ENCODE results near the gene MUC5B.
A peak's percentile ranks its signal among the peaks of the same experiment; 100 is the strongest.
"Not testable (repeated sequence)": the region's sequence is repeated elsewhere in the genome, so short reads cannot be mapped to it uniquely, and the experiment has no call there.

MUC5B gene

GRCh38 chr11:1252371-1253102 is 29.7 kb downstream of the MUC5B start:
- DNase-seq = no peak

DNA sequence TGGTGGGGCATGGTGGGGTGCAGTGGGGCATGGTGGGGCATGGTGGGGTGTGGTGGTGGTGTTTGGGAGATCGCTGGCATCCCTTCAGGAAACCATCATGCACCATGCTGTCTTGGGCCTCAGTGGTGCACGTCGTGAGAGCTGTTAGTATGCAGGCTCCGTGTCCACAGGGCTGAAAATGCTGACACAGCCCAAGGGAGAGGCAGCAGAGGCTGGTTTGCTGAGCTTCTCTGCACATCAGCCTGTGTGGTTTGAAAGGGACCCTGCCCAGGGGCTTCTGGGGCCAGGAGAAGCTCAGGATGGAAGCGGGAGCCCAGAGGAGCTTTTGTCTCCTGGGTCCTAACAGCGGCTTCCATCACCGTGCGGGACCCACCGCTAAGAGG is 30.2 kb downstream of the MUC5B start:
- no peak for DNase-seq

- DNase-seq = no peak
These were observed 31.3 kb downstream of the MUC5B start for GRCh38 chr11:1254086-1254648.

DNA sequence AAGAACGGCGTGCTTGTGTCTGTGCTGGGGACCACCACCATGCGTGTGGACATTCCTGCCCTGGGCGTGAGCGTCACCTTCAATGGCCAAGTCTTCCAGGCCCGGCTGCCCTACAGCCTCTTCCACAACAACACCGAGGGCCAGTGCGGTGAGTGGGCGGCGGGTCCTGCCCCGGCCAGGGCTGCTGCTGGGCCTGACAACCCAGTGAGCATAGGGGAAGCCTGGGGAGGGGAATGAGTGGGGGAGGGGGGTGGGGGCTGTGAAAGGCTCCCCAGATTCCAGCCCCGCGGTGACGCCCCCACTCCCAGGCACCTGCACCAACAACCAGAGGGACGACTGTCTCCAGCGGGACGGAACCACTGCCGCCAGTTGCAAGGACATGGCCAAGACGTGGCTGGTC is 31.9 kb downstream of the MUC5B start:
- no peak for DNase-seq

- DNase-seq = no peak
These were observed 32.3 kb downstream of the MUC5B start for GRCh38 chr11:1255151-1255550.

DNA sequence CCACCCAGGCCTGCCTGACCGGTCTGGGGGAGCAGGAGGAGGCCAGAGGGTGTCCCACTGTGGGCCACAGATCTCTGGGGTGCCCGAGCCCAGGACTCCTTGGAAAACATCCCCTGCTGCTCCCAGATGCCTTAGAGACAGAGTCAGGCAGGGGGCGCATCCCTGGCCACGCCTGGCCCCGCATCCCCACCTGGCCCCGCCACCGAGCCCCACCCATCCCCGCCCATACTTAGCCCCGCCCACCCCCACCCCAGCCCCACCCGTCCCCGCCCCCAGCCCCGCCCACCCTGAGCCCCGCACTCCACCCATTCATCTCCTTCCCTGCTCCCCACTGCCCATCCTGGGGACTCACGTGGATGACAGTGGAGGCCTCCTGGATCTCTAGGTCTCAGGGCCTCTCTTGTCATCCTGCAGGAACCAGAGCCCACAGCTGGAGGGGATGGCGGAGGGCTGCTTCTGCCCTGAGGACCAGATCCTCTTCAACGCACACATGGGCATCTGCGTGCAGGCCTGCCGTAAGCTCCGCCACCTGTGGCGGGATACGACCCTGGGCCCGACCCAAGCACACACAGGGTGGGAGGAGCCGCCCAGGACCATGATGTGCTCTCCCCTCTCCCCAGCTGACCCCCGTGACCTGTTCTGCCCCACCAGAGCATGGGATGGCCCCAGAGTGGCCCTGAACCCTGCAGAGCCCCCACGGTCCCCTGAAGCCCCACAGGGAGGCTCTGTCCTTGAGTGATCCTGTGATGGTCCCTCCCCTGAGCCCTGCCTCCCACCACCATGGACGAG is 33.6 kb downstream of the MUC5B start:
- DNase-seq = no peak

DNA sequence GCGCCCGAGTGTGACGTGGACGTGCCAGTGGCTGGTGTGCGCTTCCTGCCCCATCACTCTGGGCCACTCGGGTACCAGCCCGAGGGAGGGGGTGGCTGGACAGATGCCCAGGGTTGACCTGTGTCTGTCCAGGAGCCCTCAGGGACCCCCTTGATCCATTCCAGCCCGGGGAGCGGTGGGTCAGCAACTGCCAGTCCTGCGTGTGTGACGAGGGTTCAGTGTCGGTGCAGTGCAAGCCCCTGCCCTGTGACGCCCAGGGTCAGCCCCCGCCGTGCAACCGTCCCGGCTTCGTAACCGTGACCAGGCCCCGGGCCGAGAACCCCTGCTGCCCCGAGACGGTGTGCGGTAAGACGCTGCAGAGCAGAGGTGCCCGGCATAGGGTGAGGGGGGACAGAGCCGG is 34.5 kb downstream of the MUC5B start:
- no peak for DNase-seq

- DNase-seq = no peak
These were observed 35.0 kb downstream of the MUC5B start for GRCh38 chr11:1257916-1258315.

GRCh38 chr11:1258401-1259075 is 35.7 kb downstream of the MUC5B start:
- no peak for DNase-seq

DNA sequence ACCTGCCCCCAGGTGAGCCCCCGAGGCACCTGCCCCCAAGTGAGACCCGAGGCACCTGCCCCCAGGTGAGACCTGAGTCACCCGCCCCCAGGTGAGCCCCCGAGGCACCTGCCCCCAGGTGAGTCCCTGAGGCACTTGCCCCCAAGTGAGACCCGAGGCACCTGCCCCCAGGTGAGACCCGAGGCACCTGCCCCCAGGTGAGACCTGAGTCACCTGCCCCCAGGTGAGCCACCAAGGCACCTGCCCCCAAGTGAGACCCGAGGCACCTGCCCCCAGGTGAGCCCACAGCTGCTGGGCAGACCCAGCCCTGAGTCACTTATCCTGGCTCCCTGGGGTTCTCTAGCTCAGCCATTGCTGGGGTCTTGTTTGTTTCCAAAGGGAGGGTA is 36.2 kb downstream of the MUC5B start:
- no peak for DNase-seq

GRCh38 chr11:1259561-1259960 is 36.7 kb downstream of the MUC5B start:
- DNase-seq = no peak

DNA sequence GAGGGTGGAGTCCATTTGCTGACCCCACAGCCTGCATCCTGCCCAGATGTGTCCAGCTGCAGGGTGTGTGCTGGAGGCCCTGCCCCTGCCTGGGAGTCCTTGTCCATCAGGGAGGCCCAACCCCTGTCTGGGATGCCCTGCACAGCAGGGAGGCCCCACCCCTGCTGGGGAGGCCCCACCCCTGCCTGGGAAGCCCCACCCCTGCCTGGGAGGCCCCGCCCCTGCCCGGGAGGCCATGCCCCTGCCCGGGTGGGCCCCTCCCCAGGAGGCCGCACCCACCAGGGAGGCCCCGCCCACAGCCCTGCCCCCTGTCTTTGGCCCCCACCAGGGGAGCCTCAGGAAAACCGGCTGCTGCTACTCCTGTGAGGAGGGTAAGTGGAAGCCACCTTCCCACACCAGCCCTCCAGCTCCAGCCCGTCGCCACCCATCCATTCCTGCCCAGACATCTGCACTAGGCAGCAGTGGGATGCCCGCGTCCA is 37.2 kb downstream of the MUC5B start:
- peak; percentile 43 for DNase-seq

DNA sequence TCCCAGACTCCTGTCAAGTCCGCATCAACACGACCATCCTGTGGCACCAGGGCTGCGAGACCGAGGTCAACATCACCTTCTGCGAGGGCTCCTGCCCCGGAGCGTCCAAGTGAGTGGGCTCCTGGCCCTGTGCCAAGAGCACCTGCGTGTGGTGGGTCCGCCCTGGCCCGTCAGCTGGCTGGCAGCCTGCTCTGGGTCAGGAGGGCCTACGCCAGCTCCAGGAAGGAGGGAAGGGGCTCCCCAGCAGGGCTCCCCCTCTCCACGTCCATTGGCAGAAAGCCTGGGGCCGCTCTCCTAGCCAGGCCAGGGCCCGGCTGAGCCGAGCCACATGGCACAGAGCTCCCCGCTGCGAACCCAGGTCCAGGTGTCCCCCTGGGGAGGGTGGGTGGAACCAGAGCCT is 37.8 kb downstream of the MUC5B start:
- peak; percentile 31 for DNase-seq

GRCh38 chr11:1261241-1262071 is 38.6 kb downstream of the MUC5B start:
- DNase-seq = no peak

GRCh38 chr11:1262172-1263006 is 39.5 kb downstream of the MUC5B start:
- DNase-seq = peak; percentile 92

- DNase-seq = no peak
These were observed 40.1 kb downstream of the MUC5B start for GRCh38 chr11:1263010-1263409.

GRCh38 chr11:1264444-1264843 is 41.6 kb downstream of the MUC5B start:
- not testable (repeated sequence) for DNase-seq

DNA sequence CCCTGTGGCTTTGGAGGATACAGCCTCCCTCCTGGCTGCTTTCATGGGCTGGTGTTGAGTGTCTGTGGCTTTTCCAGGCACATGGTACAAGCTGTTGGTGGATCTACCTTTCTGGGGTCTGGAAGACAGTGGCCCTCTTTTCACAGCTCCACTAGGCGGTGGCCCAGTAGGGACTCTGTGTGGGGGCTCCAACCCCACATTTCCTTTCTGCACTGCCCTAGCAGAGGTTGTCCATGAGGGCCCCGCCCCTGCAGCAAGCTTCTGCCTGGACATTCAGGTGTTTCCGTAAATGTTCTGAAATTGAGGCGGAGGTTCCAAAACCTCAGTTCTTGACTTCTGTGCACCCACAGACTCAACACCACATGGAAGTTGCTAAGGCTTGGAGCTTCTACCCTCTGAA is 42.6 kb downstream of the MUC5B start:
- not testable (repeated sequence) for DNase-seq

DNA sequence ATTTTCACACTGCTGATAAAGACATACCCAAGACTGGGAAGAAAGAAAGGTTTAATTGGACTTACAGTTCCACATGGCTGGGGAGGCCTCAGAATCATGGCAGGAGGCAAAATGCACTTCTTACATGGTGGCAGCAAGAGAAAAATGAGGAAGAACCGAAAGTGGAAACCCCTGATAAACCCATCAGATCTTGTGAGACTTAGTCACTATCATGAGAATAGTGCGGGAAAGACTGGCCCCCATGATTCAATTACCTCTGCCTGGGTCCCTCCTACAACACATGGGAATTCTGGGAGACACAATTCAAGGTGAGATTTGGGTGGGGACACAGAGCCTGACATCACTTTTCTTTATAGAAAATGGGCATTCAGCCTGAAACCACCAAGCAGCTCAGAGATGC is 44.1 kb downstream of the MUC5B start:
- DNase-seq = not testable (repeated sequence)

DNA sequence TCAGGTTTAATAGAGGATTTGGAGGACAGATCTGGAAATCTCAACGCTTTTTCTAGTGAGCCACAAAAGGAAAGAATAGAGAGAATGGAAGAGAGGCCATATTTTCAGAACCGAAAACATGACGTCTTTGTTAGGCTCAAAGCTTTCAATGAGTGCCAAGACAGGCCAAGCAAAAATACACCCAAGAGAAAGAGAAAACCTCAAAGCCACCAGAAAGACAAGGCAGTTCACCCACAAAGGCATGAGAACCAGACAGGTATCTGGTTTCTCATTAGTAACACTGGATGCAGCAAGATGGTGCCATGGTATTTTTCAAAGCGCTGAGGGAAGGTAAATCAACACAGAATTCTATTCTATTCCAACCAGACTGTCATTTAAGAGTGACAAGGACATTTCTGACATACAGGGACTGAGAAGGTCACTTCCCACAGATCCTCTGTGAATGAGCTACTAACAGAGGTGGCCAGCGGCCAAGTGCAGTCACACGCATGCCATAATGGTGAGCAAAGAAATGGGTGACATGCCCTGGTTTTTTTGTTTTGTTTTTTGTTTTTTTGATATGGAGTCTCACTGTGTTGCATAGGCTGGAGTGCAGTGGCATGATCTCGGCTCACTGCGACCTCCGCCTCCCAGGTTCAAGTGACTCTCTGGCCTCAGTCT is 44.7 kb downstream of the MUC5B start:
- no peak for DNase-seq

DNA sequence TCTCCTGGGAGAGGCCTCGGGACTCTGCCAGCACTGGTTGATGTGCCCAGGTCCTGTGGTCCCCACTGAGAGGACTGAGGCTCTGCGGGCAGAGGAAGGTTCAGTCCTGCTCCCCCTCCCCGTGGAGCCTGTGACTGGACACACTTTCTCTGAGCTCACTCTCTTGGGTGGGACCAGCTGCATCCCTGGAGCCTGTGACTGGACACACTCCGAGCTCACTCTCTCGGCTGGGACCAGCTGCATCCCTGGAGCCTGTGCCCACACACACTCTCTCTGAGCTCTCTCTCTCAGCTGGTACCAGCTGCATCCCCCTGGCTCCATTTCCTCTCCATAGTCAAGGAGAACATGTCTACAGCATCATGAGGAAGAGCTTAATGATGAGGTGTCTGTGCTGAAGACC is 47.1 kb downstream of the MUC5B start:
- no peak for DNase-seq

Measured in left hindlimb (tissue), 1 donor.